ENCODE data around the gene LY6G5B.

DNA sequence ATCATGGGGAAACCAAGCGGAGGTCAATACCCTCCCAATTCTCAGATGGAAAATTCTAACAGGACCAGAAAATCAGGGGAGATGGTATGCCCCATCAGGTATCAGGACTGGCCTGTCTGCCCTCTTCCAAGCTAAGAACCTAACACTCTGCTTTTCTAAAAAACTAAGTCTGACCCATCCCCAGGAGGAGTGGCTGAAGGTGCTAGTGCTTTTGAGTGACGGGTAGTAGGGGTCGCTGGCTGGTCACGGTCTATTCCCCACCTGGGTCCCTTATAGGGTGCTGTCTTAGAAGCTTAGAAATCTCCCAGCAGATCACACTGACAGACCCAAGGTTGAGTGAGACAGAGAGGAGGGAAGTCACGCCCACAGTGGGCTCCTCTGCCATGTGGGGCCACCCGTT lies 23.8 kb downstream of the LY6G5B start:
- TF ChIP-seq CTCF (conservative IDR thresholded peaks at IDR 0.05; ENCODE audit: low read length) (no peak), EZH2phosphoT487 (IDR thresholded peaks at IDR 0.05; ENCODE audit: borderline replicate concordance, low read depth, low read length) (no peak)
